CD4-positive, alpha-beta T cell treated with Interleukin-1 beta for 1 hour (primary cell): Measurements from ENCODE around the gene WLS.

Source experiments
- DNase-seq, 2 donors: peaks; one replicate each; pipeline ENCODE4 v3.0.0-alpha.2; 2020 to 2022

WLS gene

GRCh38 chr1:68129536-68130250 is 102.6 kb downstream of the WLS start:
- DNase-seq = no peak

GRCh38 chr1:68128820-68129219 is 103.5 kb downstream of the WLS start:
- no peak for DNase-seq

- DNase-seq = no peak
Observed at GRCh38 chr1:68128157-68128556, 104.2 kb downstream of the WLS start.

- no peak for DNase-seq
Observed at GRCh38 chr1:68121536-68121935, 110.8 kb downstream of the WLS start.

- DNase-seq = peak; percentile 9 to 37
Observed at GRCh38 chr1:68120136-68120791, 112.1 kb downstream of the WLS start.

GRCh38 chr1:68119445-68119844 is 112.9 kb downstream of the WLS start:
- DNase-seq = no peak

GRCh38 chr1:68117416-68117815 is 114.9 kb downstream of the WLS start:
- DNase-seq = no peak

GRCh38 chr1:68116643-68117235 is 115.6 kb downstream of the WLS start:
- peak; percentile 35 to 50 for DNase-seq

GRCh38 chr1:68115308-68115707 is 117.0 kb downstream of the WLS start:
- DNase-seq = no peak

- DNase-seq = no peak
Observed at GRCh38 chr1:68113966-68114365, 118.4 kb downstream of the WLS start.

GRCh38 chr1:68112835-68113243 is 119.5 kb downstream of the WLS start:
- no peak for DNase-seq

- DNase-seq = no peak
Observed at GRCh38 chr1:68111519-68112436, 120.5 kb downstream of the WLS start.

- no peak for DNase-seq
Observed at GRCh38 chr1:68107771-68108170, 124.6 kb downstream of the WLS start.

GRCh38 chr1:68103884-68104554 is 128.3 kb downstream of the WLS start:
- DNase-seq = no peak

GRCh38 chr1:68103011-68103545 is 129.2 kb downstream of the WLS start:
- no peak for DNase-seq

GRCh38 chr1:68101829-68102228 is 130.5 kb downstream of the WLS start:
- no peak for DNase-seq

GRCh38 chr1:68100571-68100970 is 131.8 kb downstream of the WLS start:
- no peak for DNase-seq

GRCh38 chr1:68093737-68094136 is 138.6 kb downstream of the WLS start:
- no peak for DNase-seq

- DNase-seq = no peak
Observed at GRCh38 chr1:68087184-68087583, 145.1 kb downstream of the WLS start.

- no peak for DNase-seq
Observed at GRCh38 chr1:68085752-68086151, 146.6 kb downstream of the WLS start.

GRCh38 chr1:68083686-68084085 is 148.6 kb downstream of the WLS start:
- no peak for DNase-seq

- DNase-seq = no peak
Observed at GRCh38 chr1:68081775-68082283, 150.5 kb downstream of the WLS start.
